NCI-H2171 treated with DMSO at 0.1 percent for 48 hours (cell line): ENCODE data around the gene ABCA10.
A peak's percentile ranks its signal among the peaks of the same experiment; 100 is the strongest.
"Not testable (repeated sequence)": the region's sequence is repeated elsewhere in the genome, so short reads cannot be mapped to it uniquely, and the experiment has no call there.

Source experiments
- DNase-seq: peaks from one replicate; lab custom pipeline; 2025; lab: John Stamatoyannopoulos, UW

ABCA10 gene

GRCh38 chr17:69228576-69228975, at the start of gene ABCA10:
TSS of gene ABCA10 (minus strand) at chr17:69228824. CDS start at chr17:69225358, 3,466 bp downstream.
- no peak for DNase-seq

- not testable (repeated sequence) for DNase-seq
Measured at GRCh38 chr17:69276279-69276678, 47.7 kb upstream of the ABCA10 start.

GRCh38 chr17:69275751-69276150, 47.1 kb upstream of the ABCA10 start:
- no peak for DNase-seq

GRCh38 chr17:69271023-69271422, 42.4 kb upstream of the ABCA10 start:
- DNase-seq: no peak

- DNase-seq: no peak
Measured at GRCh38 chr17:69269131-69269998, 40.7 kb upstream of the ABCA10 start.

GRCh38 chr17:69268543-69269014, 40.0 kb upstream of the ABCA10 start:
- no peak for DNase-seq

- no peak for DNase-seq
Measured at GRCh38 chr17:69267219-69267618, 38.6 kb upstream of the ABCA10 start.

GRCh38 chr17:69265873-69266272, 37.2 kb upstream of the ABCA10 start:
- no peak for DNase-seq

GRCh38 chr17:69254187-69254586, 25.6 kb upstream of the ABCA10 start:
- DNase-seq: no peak

GRCh38 chr17:69250641-69251040, 22.0 kb upstream of the ABCA10 start:
- no peak for DNase-seq

- DNase-seq: peak; percentile 76
Measured at GRCh38 chr17:69246726-69247375, 18.2 kb upstream of the ABCA10 start.

GRCh38 chr17:69246202-69246601, 17.6 kb upstream of the ABCA10 start:
- no peak for DNase-seq

GRCh38 chr17:69245617-69246016, 17.0 kb upstream of the ABCA10 start:
- DNase-seq: no peak

GRCh38 chr17:69239611-69240600, 11.3 kb upstream of the ABCA10 start:
- DNase-seq: no peak

- no peak for DNase-seq
Measured at GRCh38 chr17:69236946-69237345, 8.3 kb upstream of the ABCA10 start.

- DNase-seq: no peak
Measured at GRCh38 chr17:69236464-69236863, 7.8 kb upstream of the ABCA10 start.

- DNase-seq: peak; percentile 74
Measured at GRCh38 chr17:69235338-69236058, 6.9 kb upstream of the ABCA10 start.

GRCh38 chr17:69232650-69233049, 4.0 kb upstream of the ABCA10 start:
- no peak for DNase-seq

GRCh38 chr17:69231521-69231920, 2.9 kb upstream of the ABCA10 start:
- no peak for DNase-seq

- no peak for DNase-seq
Measured at GRCh38 chr17:69230939-69231338, 2.3 kb upstream of the ABCA10 start.

- DNase-seq: no peak
Measured at GRCh38 chr17:69228018-69228417, 606 bp downstream of the ABCA10 start.
